ENCODE data around the gene TXNDC11.
A peak's percentile ranks its signal among the peaks of the same experiment; 100 is the strongest.

TXNDC11 gene

GRCh38 chr16:11649276-11649675 is 93.4 kb downstream of the TXNDC11 start:
- no peak for DNase-seq

DNA sequence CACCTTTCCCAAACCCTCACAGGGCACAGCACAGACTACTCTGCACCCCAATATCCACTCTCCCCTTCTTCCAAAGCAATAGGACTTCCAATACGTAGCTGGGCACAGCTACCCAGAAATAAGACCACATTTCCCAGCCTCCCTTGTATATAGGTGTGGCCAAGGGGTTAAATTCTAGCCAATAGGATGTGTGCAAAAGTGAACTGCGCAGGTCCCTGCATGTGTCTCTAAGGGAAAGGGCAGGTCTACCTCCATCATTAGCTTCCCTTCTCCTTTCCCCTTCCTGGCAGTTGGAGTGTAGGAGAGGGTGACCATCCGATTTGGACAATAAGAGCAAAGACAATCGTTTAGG is 99.9 kb downstream of the TXNDC11 start:
- no peak for DNase-seq

DNA sequence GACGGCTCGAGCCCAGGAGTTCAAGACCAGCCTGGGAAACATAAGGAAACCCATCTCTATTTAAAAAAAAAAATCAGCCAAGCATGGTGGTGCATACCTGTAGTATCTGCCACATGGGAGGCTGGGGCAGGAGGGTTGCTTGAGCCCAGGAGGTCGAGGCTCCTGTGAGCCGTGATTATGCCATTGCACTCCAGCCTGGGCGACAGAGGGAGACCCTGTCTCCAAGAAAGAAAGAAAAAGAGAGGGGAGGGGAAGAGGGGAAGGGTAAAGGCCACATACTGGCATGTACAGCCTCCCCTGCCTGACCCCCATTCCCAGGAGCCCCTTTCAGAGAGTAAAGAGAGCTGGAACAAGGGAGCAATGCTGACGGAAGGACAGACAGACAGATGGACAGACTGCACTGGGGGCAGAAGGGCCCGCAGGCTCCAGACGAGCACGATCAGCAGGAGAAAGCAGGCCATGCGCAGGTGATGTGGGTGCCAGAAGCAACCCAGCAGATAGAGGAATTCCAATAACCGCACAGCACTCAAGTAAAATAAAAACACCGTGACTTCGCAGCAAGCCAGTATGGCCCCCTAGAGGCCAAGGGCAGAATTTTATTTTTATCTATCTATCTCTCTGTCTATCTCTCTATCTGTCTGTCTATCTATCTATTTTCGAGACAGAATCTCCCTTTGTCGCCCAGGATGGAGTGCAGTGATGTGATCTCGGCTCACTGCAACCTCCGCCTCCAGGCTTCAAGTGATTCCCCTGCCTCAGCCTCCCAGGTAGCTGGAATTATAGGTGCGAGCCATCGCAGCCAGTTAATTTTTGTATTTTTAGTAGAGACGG is 101.5 kb downstream of the TXNDC11 start:
- peak; percentile 51 for DNase-seq

- DNase-seq: peak; percentile 36
Observed at GRCh38 chr16:11639925-11640899, 102.4 kb downstream of the TXNDC11 start.

- DNase-seq: no peak
Observed at GRCh38 chr16:11639008-11639562, 103.6 kb downstream of the TXNDC11 start.

DNA sequence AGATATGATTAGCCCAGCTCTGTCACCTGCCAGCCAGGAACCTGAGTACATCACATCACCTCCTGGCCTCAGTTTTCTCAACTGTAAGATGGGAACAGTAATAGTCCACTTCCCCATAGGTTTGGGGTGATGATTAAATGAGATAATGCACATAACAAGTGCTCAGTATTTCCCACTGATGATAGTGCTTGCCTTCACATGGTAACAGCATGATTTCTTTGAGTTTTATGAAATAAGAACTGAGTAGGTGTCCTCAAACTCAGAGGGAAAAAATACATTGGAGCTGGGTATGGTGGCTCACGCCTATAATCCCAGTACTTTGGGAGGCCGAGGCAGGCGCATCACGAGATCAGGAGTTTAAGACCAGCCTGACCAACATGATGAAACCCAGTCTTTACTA is 104.5 kb downstream of the TXNDC11 start:
- DNase-seq: no peak

DNA sequence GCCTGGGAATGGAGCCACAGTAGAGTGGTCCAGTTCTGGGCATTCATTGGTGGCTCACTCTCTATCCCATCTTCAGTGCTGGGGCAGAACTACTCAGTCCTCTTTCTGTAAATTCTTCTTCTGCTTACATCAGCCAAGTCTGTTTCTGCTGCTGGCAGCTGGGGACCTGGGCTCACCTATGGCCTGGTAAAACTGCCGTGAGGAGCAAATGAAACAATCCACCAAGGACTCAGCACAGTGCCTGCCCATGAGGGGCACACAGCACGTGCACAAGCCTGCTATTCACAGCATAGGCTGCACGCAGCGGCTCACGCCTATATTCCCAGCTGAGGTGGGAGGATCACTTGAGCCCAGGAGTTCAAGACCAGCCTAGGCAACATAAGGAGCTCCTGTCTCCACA is 105.3 kb downstream of the TXNDC11 start:
- no peak for DNase-seq

DNA sequence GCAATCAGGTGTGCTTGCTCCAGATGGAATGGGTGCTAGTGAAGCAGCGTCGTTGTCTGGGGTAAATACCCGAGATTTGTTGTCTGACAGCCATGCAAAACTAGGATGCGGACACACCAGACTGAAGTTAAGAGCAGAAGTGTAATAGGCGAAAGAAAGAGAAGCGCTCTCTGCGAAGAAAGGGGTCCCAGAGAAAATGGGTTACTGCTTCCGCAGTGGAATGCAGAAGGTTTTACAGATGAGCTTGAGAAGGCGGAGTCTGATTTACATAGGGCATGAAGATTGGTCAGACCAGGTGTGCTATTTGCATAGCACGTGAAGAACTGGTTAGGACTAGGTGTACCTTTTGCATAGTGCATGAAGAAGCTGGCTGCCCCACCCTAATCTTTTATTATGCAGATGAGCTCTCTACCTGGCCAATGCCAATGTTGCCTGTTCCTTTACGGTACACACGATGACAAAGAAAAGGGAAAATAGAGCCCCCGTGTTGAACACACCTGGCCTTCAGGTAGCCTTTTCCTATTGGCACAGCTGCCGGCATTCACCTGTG is 106.4 kb downstream of the TXNDC11 start:
- DNase-seq: no peak

DNA sequence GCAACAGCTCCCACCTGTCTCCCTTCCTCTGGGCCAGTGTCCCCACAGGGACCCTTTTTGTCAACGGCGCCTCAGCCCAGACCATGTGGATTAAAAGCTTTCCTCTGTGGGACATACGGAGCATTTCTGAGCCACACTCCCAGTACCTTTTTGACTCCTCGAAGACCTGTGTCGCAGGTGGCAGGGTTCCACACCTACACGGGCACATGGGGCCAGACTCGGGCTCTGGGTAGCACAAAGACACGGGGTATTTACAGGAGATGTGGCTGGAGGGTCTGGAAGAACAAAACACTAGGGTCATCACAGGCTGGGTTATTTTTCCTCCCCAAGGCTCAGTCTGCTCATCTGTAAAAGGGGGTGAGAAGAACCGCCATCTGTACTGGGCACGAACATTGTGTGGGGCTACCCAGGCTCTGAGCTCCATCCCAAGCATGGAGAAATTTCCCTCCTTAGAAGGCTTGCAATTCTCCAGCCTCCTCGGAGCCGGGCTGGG is 106.9 kb downstream of the TXNDC11 start:
- no peak for DNase-seq

DNA sequence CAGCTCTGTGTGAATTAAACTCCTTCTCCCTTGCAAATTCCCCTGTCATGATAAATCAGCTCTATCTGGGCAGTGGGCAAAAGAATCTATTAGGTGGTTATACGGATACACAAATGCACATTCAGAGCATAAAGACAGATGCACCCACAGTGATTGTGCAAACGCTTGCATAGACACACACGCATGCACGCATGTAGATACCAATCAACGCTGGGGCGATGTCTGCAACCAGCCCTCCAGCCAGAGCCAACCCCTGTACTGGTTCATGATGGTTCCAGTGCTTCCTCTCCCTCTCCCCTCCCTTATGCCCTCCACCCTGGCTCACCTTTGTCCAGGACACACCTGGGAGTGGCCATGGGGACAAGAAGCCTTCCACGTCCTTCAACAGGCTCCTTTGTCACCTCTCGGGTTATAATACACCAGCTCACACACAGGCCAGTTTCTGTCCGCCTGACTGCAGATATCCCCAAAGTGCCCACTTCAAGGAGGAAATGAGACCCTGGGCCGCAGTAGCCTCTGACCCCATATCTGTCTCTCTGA is 107.5 kb downstream of the TXNDC11 start:
- DNase-seq: no peak

- DNase-seq: no peak
Observed at GRCh38 chr16:11634312-11634711, 108.3 kb downstream of the TXNDC11 start.

DNA sequence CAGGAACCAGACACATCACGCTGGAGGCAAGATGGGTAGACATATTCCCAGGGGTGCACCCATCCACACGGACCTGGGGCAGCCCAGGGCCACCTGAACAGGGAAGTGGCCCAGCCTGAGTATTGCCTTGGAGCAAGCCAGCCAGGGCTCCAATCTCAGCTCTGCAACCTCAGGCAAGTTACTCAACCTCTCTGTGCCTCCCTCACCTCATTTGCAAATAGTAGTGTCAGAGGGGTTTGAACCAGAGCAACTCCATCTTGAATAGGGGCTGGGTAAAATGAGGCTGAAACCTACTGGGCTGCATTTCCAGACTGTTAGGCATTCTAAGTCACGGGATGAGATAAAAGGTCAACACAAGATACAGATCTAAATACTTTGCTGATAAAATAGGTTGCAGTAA is 109.5 kb downstream of the TXNDC11 start:
- no peak for DNase-seq

- DNase-seq: no peak
Observed at GRCh38 chr16:11632455-11632939, 110.2 kb downstream of the TXNDC11 start.

DNA sequence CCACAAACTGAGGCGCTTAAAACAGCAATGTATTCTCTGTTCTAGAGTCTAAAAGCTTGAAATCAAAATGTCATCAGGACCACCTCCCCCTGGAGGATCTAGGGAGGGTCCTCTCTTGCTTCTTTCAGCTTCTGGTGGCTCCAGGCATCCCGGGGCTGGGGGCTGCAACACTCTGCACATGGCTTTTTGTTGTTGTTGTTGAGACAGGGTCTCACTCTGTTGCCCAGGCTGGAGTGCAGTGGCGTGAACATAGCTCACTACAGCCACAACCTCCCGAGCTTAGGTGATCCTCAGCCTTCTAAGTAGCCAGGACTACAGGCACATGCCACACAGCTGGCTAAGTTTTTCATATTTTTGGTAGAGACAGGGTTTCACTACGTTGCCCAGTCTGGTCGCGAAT is 111.4 kb downstream of the TXNDC11 start:
- no peak for DNase-seq

DNA sequence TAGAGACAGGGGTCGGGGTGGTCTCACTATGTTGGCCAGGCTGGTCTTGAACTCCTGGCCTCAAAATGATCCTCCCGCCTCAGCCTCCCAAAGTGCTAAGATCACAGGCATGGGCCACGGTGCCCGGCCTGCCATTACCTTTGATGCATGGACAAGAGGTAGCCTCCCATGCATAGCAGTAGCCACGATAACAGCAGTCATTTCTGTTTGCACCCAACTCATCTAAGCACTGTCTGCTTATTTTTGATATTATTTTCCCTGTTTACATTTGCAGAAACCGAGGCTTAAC is 111.9 kb downstream of the TXNDC11 start:
- no peak for DNase-seq

DNA sequence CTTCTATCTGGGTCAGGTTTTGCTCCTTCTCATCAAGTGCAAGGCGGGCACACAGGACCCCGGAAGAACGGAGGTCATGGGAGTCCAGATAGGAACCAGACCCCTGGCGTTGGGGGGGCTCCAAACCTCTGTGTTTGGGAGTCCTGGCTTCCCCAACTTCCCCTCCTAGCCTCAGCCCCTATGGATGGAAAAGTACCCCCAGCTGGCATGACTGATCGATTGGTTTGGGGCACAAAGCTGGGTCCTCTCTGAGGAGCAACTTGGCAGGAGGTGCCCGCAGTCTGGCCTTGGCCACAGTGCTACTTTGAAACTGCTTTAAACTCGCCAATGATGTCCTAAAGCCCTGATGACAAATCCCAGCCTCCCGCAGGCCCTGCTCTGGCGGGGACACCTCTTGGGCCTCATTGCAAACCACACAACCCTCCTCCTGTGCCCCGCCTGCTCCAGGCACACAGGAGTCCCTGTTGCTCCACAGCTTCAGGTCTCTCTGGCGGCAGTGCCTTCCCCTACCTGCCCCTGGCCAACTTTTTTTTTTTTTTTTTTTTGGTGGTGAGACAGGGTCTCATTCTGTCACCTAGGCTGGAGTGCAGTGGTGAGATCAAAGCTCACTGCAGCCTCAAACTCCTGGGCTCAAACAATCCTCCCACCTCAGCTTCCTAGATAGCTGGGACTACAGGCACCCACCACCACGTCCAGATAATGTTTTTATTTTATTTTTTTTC is 112.5 kb downstream of the TXNDC11 start:
- DNase-seq: no peak

Measured in NCI-H1105 (cell line).